ENCODE results near the gene SHPK.

Gene SHPK

GRCh38 chr17:3636154-3636907, at the start of gene SHPK, which contains the start of gene CTNS:
Gene SHPK (minus strand): TSS chr17:3636250. CDS start chr17:3636219, 31 bp downstream.
Gene CTNS (plus strand): TSS chr17:3636760. CDS start chr17:3640207, 3,447 bp downstream.
- DNase-seq = peak; percentile 98

- DNase-seq = no peak
These were observed 49.1 kb upstream of the SHPK start for GRCh38 chr17:3685174-3685573.

- peak; percentile 74 for DNase-seq
These were observed 47.0 kb upstream of the SHPK start for GRCh38 chr17:3683054-3683511.

GRCh38 chr17:3682033-3682432, 46.0 kb upstream of the SHPK start:
- no peak for DNase-seq

- DNase-seq = no peak
These were observed 45.5 kb upstream of the SHPK start for GRCh38 chr17:3681565-3681964.

- no peak for DNase-seq
These were observed 45.0 kb upstream of the SHPK start for GRCh38 chr17:3681057-3681456.

- DNase-seq = no peak
These were observed 43.6 kb upstream of the SHPK start for GRCh38 chr17:3679531-3680126.

GRCh38 chr17:3678821-3679530, 42.9 kb upstream of the SHPK start:
- DNase-seq = no peak

GRCh38 chr17:3678095-3678820, 42.2 kb upstream of the SHPK start:
- no peak for DNase-seq

GRCh38 chr17:3675886-3676285, 39.8 kb upstream of the SHPK start:
- DNase-seq = no peak

GRCh38 chr17:3672571-3672970, 36.5 kb upstream of the SHPK start:
- DNase-seq = no peak

- no peak for DNase-seq
These were observed 33.5 kb upstream of the SHPK start for GRCh38 chr17:3669548-3669947.

GRCh38 chr17:3669085-3669347, 33.0 kb upstream of the SHPK start:
- no peak for DNase-seq

- peak; percentile 100 for DNase-seq
These were observed 32.4 kb upstream of the SHPK start, which contains the start of the genes EMC6 and TAX1BP3 for GRCh38 chr17:3668279-3669084. Gene EMC6 (plus strand): TSS chr17:3668812. CDS start chr17:3669147, 335 bp downstream. Gene TAX1BP3 (minus strand): TSS chr17:3668578. CDS start chr17:3668526, 52 bp downstream.

- DNase-seq = peak; percentile 19
These were observed 31.6 kb upstream of the SHPK start for GRCh38 chr17:3667366-3668278.

GRCh38 chr17:3666516-3666915, 30.5 kb upstream of the SHPK start:
- DNase-seq = no peak

GRCh38 chr17:3665834-3666233, 29.8 kb upstream of the SHPK start:
- no peak for DNase-seq

GRCh38 chr17:3663102-3664011, 27.3 kb upstream of the SHPK start:
- DNase-seq = no peak

- DNase-seq = no peak
These were observed 24.4 kb upstream of the SHPK start for GRCh38 chr17:3660311-3660891.
